GM10847 (cell line): Measurements from ENCODE around the gene GPN2.
A peak's percentile ranks its signal among the peaks of the same experiment; 100 is the strongest.

Source experiments
- POLR2A ChIP-seq: IDR thresholded peaks from 2 replicates; pipeline ENCODE4 v1.6.1; 2011; ENCODE audit not compliant: insufficient read length; ENCODE audit errors: extremely low read depth

The GPN2 gene

GRCh38 chr1:26828411-26828991 lies 61.6 kb downstream of the GPN2 start:
- no peak for TF ChIP-seq POLR2A

- TF ChIP-seq POLR2A = no peak
These were observed 62.4 kb downstream of the GPN2 start for GRCh38 chr1:26827663-26828062.

GRCh38 chr1:26827106-26827604 lies 62.9 kb downstream of the GPN2 start:
- no peak for TF ChIP-seq POLR2A

- TF ChIP-seq POLR2A = peak; percentile 75
These were observed 63.6 kb downstream of the GPN2 start, which contains the start of gene ZDHHC18 for GRCh38 chr1:26826261-26827105. TSS of gene ZDHHC18 (plus strand) at chr1:26826688. CDS start at chr1:26826805, 117 bp downstream.
